Loucy (cell line): Measurements from ENCODE around the gene NELFCD.

ENCODE experiments used
- CTCF ChIP-seq: fragments of 200-600 bp; sonication (generic); conservative IDR thresholded peaks from 2 replicates; pipeline ENCODE4 v1.5.1; 2014; ENCODE audit warnings: mild to moderate bottlenecking, antibody characterized with exemption, low read length
- EZH2phosphoT487 ChIP-seq: fragments of 200-600 bp; IDR thresholded peaks from 2 replicates; pipeline ENCODE4 v1.6.1; 2018; ENCODE audit warnings: antibody characterized with exemption, mild to moderate bottlenecking, moderate library complexity, borderline replicate concordance

- TF ChIP-seq CTCF (no peak), EZH2phosphoT487 (no peak)
Observed at GRCh38 chr20:58993332-58994248, 12.5 kb downstream of the NELFCD start.
